ENCODE results near the gene PCK2. TPM values are rescaled to one million over a fixed set of nuclear protein-coding genes. Genes with fewer than 3 reads are reported as not detected.

Gene PCK2
- total RNA-seq, 1 experiment from 2014 or later: 16.8 TPM

- intact Hi-C loops (cut with micrococcal nuclease; ENCODE audit: unreplicated experiment): no loop called here
- ChIA-PET POLR2A (ENCODE audit: low non-redundant PET) (interaction anchor here (0.5 to 0.7 kb wide), 3 partner anchors 10 to 111 kb away, joined by 3 to 4 read pairs (median 3); no protein-coding TSS in a partner anchor), CTCF (interaction anchor here (0.6 to 1.0 kb wide), 2 partner anchors 25 to 38 kb away, joined by 3 to 4 read pairs; partner anchors contain the start of gene IRF9)
- H3K27me3 ChIP-seq (replicated peaks; ENCODE audit: insufficient read depth, low read depth, low read length, poor library complexity): no peaks in the 10 kb centered on the region
- peak; percentile 92 for DNase-seq (ENCODE audit: low spot score)
- BruUV-seq (replicated peaks): no TSS peak
- peaks cover 13% of the 10 kb centered on the region for H3K4me1 ChIP-seq (ENCODE audit: insufficient read depth, low read length, poor library complexity, severe bottlenecking)
- peak within 1 kb of the TSS; percentile 84 for H3K27ac ChIP-seq (ENCODE audit: low read depth, low read length, poor library complexity, severe bottlenecking)
- TF ChIP-seq CTCF (conservative IDR thresholded peaks at IDR 0.05; ENCODE audit: low read depth, low read length) (no peak), EZH2 (IDR thresholded peaks at IDR 0.05; ENCODE audit: borderline replicate concordance, low read depth, low read length, poor library complexity, severe bottlenecking) (no peak)
- peaks cover 28% of the 10 kb centered on the region for H3K36me3 ChIP-seq (ENCODE audit: insufficient read depth, low read length, poor library complexity, severe bottlenecking)
- peak within 1 kb of the TSS; percentile 100 for H3K4me3 ChIP-seq (ENCODE audit: low read depth, low read length, poor library complexity, severe bottlenecking)
- no peaks in the 10 kb centered on the region for H3K9me3 ChIP-seq (ENCODE audit: low read depth, low read length, poor library complexity, severe bottlenecking)
Measured at GRCh38 chr14:24135834-24136683, 41.9 kb downstream of the PCK2 start, which contains the start of gene PSME1. PSME1 (plus strand) TSS chr14:24136194; CDS start chr14:24136263, 69 bp downstream.

GRCh38 chr14:24136684-24137528, 42.8 kb downstream of the PCK2 start:
- peaks cover 28% of the 10 kb centered on the region for H3K36me3 ChIP-seq (ENCODE audit: insufficient read depth, low read length, poor library complexity, severe bottlenecking)
- no peaks in the 10 kb centered on the region for H3K9me3 ChIP-seq (ENCODE audit: low read depth, low read length, poor library complexity, severe bottlenecking)
- BruUV-seq (replicated peaks): no TSS peak
- DNase-seq (ENCODE audit: low spot score): no peak
- peak overlapping the region; percentile 100 for H3K4me3 ChIP-seq (ENCODE audit: low read depth, low read length, poor library complexity, severe bottlenecking)
- ChIA-PET POLR2A (ENCODE audit: low non-redundant PET) (interaction anchor here (0.5 kb wide), 1 partner anchor 26 kb away, joined by 3 read pairs; no protein-coding TSS in a partner anchor), CTCF (no interaction called here)
- intact Hi-C loops (cut with micrococcal nuclease; ENCODE audit: unreplicated experiment): no loop called here
- H3K27me3 ChIP-seq (replicated peaks; ENCODE audit: insufficient read depth, low read depth, low read length, poor library complexity): no peaks in the 10 kb centered on the region
- peak overlapping the region; percentile 84 for H3K27ac ChIP-seq (ENCODE audit: low read depth, low read length, poor library complexity, severe bottlenecking)
- TF ChIP-seq EZH2 (IDR thresholded peaks at IDR 0.05; ENCODE audit: borderline replicate concordance, low read depth, low read length, poor library complexity, severe bottlenecking): no peak
- no peak for TF ChIP-seq CTCF (conservative IDR thresholded peaks at IDR 0.05; ENCODE audit: low read depth, low read length)
- H3K4me1 ChIP-seq (ENCODE audit: insufficient read depth, low read length, poor library complexity, severe bottlenecking): peaks cover 13% of the 10 kb centered on the region

All from A673 (cell line).